CD4-positive, alpha-beta T cell treated with Interleukin-10 for 1 hour (primary cell): ENCODE data around the gene AFF3.
"Not testable (repeated sequence)": the region's sequence is repeated elsewhere in the genome, so short reads cannot be mapped to it uniquely, and the experiment has no call there.

ENCODE experiments used
- DNase-seq: peaks from one replicate; pipeline ENCODE4 v3.0.0-alpha.2; 2020

AFF3 gene

DNA sequence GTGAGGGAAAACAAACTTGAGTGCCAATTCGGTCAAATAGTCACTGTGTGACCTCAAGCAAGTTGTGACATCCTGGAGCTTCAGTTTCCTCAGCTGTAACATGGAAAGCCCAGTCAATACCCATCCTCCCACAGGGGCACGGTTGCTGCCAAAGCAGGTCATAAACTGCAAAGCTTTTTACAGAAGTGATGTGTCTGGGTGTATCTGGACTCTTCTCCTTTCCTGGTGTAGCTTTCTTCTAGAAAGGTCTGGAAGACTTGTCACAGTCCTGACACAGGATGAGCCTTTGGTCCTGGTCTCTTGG, 4.2 kb upstream of the AFF3 start:
- no peak for DNase-seq

DNA sequence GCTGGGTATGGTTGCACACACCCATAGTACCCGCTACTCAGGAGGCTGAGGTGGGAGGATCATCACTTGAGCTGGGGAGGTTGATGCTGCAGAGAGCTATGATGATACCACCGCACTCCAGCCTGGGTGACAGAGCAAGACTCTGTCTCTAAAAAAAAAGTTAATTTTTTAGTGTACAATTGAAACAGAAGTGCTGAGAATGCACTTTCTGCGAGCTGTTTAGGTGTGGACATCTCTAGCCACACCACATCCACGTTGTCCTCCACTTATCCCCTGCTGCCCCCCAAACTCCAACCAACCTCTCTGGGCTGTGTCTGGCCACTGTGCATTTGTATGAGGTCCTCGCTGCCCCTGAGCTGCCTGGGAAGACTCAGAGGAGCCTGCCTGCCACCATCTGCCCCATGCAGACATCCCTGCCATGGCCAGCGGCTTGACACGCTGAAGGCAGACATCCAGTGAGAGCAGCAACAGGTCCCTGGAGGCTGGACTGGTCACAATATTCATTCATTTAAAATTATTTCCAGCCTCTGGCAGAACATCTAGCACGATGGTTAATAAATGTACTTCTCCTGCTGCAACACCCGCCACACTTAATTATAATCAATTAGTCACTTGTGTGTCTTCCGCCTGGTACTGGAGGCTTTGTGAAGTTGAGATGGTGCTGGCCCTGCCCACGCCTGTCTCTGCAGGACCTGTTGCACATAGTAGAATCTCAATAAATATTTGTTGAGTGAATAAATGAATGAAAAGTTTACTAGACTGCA, 3.7 kb upstream of the AFF3 start:
- no peak for DNase-seq

DNA sequence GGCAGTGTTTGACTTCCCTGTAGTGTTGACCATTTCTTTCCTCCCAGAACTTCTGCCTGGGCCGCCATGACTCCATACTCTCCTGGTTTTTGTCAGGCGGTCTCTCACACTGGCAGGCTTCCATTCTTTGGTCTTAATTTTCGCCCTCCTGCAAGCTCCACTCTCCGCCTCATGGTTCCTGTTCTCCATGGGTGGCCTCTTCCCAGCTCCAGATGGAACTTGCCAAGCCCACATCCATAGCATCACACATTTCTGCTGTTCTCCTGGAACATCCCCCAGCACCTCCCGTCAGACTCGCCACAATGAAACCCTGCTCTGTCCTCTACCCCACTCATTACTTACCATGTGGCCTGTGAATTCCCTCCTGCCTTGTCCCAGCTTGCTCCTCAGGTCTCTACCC, 896 bp upstream of the AFF3 start:
- DNase-seq, result no peak

DNA sequence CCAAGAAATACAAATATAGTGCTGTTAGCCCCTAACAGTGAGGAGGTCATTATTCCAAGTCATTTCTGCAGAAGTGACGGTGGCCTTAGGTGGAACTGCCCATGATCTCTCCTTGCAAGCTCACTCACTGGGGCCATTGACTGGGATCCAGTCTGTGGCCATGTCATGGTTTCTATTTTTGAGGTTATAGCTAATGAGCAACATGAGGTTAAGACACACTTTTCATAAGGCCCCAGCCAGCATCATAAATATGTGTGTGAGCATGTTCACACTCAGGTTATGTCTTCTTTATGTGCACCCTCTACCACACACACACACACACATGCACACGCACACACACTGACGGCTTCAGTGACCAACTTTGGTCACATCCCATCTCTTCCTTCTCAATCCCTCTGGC, 484 bp downstream of the AFF3 start:
- no peak for DNase-seq

DNA sequence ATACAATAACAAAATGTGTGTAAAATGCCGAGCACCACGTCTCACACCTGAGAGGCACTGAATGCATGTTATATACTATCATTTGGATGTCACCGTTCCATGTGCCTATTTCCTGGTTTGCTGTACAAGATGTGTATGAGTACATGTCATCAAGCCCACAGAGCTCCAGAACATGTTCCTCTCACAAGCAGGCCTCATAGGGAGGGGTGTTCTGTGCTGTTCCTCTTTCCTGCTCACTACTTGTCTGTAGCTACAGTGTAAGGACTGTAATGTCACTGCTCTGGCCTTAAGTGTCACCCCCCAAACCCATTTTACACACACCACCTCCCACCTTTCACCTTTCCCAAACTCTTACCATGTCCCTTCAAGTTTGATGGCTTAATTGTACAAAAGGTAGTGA, 1.8 kb downstream of the AFF3 start:
- peak; percentile 7 for DNase-seq

GRCh38 chr2:100137866-100138570, 4.4 kb downstream of the AFF3 start:
- no peak for DNase-seq

GRCh38 chr2:100137318-100137717, 5.1 kb downstream of the AFF3 start:
- DNase-seq, result no peak

DNA sequence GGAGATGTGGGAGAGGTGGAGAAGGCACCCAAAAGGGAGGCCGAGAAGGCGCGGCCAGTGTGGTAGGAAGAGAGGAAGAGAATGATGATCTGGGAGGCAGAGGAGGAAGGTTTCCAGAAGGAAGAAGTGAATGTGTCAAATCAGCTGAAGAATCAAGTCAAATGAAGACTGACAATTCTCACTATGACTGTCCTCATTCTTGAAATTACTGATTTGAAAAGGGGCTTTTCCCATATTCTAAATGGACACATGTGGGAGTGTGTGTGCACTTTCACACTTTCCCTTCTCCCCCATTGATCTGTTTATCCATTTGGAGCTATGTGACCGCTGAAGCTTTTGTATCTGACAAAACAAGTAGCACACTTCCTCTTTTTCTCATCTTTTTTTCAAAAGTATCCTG, 6.1 kb downstream of the AFF3 start:
- no peak for DNase-seq

DNA sequence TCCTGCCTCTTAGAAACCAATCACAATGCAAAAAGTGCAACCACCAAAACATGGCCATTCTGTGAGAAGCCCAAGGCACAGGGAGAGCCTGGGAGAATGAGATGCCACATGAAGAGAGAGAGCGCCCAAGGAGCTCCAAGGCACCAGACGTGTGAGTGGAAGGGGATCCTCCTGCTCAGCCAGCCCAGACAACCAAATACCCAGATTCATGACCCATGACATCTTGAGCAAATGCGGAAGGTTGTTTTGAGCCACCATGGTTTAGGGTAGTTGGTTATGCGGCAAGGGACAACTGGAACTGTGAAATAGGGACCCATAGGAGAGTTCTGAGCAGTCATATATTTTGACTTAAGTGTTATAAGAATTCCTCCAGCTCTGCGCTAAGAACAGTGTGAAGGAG, 7.0 kb downstream of the AFF3 start:
- no peak for DNase-seq

DNA sequence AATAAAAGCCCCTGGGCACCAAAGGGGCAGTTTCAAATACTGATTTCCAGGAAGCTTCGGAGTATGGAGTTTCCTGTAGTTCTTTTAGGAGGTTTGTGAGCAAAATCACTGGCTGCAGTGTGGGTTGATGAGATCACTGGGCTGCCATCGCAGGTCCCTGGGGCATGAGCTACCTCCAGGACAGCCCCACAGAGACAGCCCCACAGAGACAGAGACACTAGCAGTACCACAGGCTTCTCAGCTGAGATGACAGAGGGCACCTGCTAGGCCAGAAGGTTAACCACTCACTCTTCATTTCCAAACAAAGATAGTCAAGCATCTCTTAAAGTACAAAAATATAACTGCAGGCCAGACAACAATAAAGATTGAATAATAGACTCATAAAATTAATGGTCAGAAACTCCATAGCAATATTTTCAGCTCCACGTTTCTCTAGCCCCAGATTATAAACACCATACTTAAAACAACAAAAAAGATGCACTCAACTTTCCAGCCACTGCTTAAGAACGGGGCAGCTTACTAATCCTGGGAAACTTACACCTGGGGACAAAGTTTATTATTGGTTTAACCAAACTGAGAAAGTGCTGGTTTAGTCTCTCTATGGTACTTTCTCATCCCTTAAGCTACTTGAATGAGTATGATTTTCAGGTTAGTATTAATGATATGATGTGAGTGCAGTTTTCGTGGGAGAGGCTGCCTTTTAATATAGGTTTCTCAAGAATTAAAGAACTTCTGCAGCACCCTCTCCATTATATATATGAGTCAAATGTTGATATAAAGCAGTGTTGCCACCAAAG, 11.6 kb downstream of the AFF3 start:
- no peak for DNase-seq

- DNase-seq, result no peak
Measured at GRCh38 chr2:100126897-100127401, 15.4 kb downstream of the AFF3 start.

DNA sequence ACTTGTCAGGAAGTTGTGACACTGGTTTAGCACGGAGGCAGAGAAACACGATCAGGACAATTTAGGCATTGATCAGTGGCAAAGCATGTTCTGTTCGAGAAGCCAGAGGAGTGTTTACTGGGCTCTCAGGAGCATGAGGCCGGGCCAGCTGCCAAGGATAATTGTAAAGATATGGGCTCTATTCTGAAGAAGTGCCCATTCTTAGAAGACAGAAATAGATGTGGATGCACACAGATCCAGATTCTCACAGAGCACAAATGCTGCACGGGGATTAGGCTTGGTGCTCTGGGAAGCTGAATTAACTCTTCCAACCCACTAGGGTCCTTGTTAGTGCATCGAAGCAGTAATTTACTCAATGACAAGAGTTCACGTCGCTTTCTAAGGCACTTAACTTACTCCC, 16.2 kb downstream of the AFF3 start:
- DNase-seq, result no peak

DNA sequence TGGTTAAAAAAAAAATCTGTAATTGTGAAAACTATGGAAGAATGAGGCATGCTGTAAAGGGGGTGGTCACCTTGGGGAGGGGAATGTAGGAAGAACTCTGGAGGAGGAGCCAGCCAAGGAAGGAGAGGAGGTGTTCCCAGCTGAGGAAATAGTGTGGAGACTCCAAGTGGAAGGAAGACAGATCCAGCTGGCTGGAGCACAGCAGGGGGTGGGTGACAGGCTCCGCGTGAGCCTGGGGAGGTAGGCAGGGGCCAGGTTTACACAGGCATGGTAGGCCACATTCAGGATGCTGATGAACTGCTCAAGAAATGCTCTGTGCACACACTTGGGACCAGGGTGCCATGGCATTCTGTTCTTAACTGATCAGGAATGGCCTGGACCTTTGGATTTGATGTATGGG, 16.8 kb downstream of the AFF3 start:
- no peak for DNase-seq

- no peak for DNase-seq
Measured at GRCh38 chr2:100124761-100125160, 17.6 kb downstream of the AFF3 start.

- no peak for DNase-seq
Measured at GRCh38 chr2:100121124-100121718, 21.2 kb downstream of the AFF3 start.

- no peak for DNase-seq
Measured at GRCh38 chr2:100119235-100119634, 23.2 kb downstream of the AFF3 start.

GRCh38 chr2:100113990-100114433, 28.4 kb downstream of the AFF3 start:
- DNase-seq, result no peak

- DNase-seq, result no peak
Measured at GRCh38 chr2:100110614-100111000, 31.8 kb downstream of the AFF3 start.

GRCh38 chr2:100109986-100110613, 32.3 kb downstream of the AFF3 start:
- DNase-seq, result no peak

DNA sequence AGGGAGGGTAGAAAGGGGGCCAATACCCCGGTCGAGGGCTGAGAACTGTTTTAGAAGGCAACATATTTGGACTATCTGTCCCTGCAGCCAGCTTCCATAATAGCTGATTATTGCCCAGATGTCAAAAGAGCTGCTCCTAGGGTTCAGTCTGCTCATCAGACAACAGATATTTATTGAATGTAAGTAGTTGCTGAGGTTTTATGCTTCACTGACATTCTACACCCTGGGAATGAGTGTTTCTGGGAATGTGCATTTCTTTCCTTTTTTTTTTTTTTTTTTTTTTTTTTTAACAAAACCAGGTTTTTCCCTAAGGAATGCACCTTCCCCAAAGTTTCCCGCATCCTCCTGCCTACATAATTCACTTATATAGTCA, 33.8 kb downstream of the AFF3 start:
- DNase-seq, result not testable (repeated sequence)

- no peak for DNase-seq
Measured at GRCh38 chr2:100107906-100108647, 34.3 kb downstream of the AFF3 start.

GRCh38 chr2:100107440-100107839, 35.0 kb downstream of the AFF3 start:
- DNase-seq, result no peak
